GM12878 (cell line): ENCODE results near the gene MILR1. TPM values are rescaled to one million over a fixed set of nuclear protein-coding genes. Genes with fewer than 3 reads are reported as not detected.

ENCODE experiments used
- ATAC-seq: fragments of 200-7000 bp; cut with Tn5 transposase; 3 replicates; pipeline ENCODE4 v1.9.1; 2020; ENCODE audit warnings: mild to moderate bottlenecking, moderate library complexity
- BruUV-seq: library from RNA; stranded (reverse); fragments of 400-500 nt; replicated peaks from 2 replicates; lab custom pipeline; 2021; lab: Mats Ljungman, UMichigan
- CTCF ChIA-PET: fragments of 300-600 bp; sonication (Branson Sonifier 250); formaldehyde crosslinking; extraction: SDS; loops from one replicate; lab custom pipeline; 2021; ENCODE audit warnings: inconsistent platforms; lab: Yijun Ruan, JAX
- POLR2A ChIA-PET: fragments of 350-600 bp; formaldehyde crosslinking; extraction: SDS; loops from one replicate; lab custom pipeline; 2021; ENCODE audit warnings: inconsistent platforms; lab: Charles Lee
- RAD21 ChIA-PET: fragments of 300-600 bp; sonication (Branson Sonifier 250); formaldehyde crosslinking; loops from one replicate; lab custom pipeline; 2023; ENCODE audit warnings: antibody characterized with exemption; ENCODE audit not compliant: unreplicated experiment; lab: Charles Lee
- SMC1A ChIA-PET: fragments of 300-600 bp; sonication (Branson Sonifier 250); formaldehyde crosslinking; loops from one replicate; lab custom pipeline; 2023; ENCODE audit not compliant: unreplicated experiment, uncharacterized antibody; lab: Charles Lee
- DNase-seq: peaks from one replicate; pipeline ENCODE4 v3.0.0-alpha.2; 2011; ENCODE audit warnings: low read depth, low spot score
- FAIRE-seq: peaks from 3 replicates; lab custom pipeline; 2011; peaks lifted over from hg19 to GRCh38; lab: Jason Lieb, UNC
- H2AFZ ChIP-seq: 2 replicates; pipeline ENCODE4 v1.6.0; 2011; ENCODE audit warnings: low read depth, low read length, control low read depth; ENCODE audit not compliant: control insufficient read depth
- H3K27ac ChIP-seq: 2 replicates; pipeline ENCODE4 v1.5.1; 2011; ENCODE audit warnings: control low read depth; ENCODE audit not compliant: control insufficient read depth, insufficient read depth
- H3K27me3 ChIP-seq, 2 experiments: replicated peaks in 1 of 2; 2 replicates each; pipeline versions ENCODE4 v1.6.0 to v1.6.1; 2011; ENCODE audit warnings: low read length in 1 of 2; ENCODE audit not compliant: control insufficient read depth in 2 of 2, insufficient read depth in 2 of 2
- H3K36me3 ChIP-seq, 2 experiments: 2 replicates each; pipeline ENCODE4 v1.5.1; 2011; ENCODE audit warnings: low read length in 1 of 2; ENCODE audit not compliant: control insufficient read depth in 2 of 2, insufficient read depth in 2 of 2
- H3K4me1 ChIP-seq: 2 replicates; pipeline ENCODE4 v1.6.1; 2011; ENCODE audit warnings: mild to moderate bottlenecking, low read length, moderate library complexity, mixed read lengths; ENCODE audit not compliant: control insufficient read depth, insufficient read depth
- H3K4me2 ChIP-seq: 2 replicates; pipeline ENCODE4 v1.6.0; 2011; ENCODE audit warnings: control low read depth; ENCODE audit not compliant: control insufficient read depth, insufficient read depth
- H3K4me3 ChIP-seq: fragments of 200-600 bp; sonication (generic); 2 replicates; pipeline ENCODE4 v1.5.1; 2016
- H3K79me2 ChIP-seq: 2 replicates; pipeline ENCODE4 v1.6.0; 2011; ENCODE audit warnings: low read length; ENCODE audit not compliant: control insufficient read depth, insufficient read depth
- H3K9ac ChIP-seq: 2 replicates; pipeline ENCODE4 v1.8.0; 2011; ENCODE audit warnings: low read length, control low read depth, mixed read lengths; ENCODE audit not compliant: control insufficient read depth, insufficient read depth
- H3K9me3 ChIP-seq: replicated peaks from 3 replicates; pipeline ENCODE4 v1.5.1; 2011; ENCODE audit warnings: mild to moderate bottlenecking, low read length; ENCODE audit not compliant: control insufficient read depth, insufficient read depth
- H4K20me1 ChIP-seq: 2 replicates; pipeline ENCODE4 v1.6.0; 2011; ENCODE audit not compliant: control insufficient read depth, insufficient read depth
- EP300 ChIP-seq, 2 experiments: fragments of 150-350 bp in 1 of 2; IDR thresholded peaks; 2 replicates each; pipeline ENCODE4 v1.6.1; 2011 to 2012; ENCODE audit warnings: low read depth in 2 of 2, low read length in 2 of 2, borderline replicate concordance in 1 of 2, improper control_type of control experiment in 1 of 2, inconsistent platforms in 1 of 2; ENCODE audit not compliant: control insufficient read depth in 1 of 2
- EZH2 ChIP-seq: IDR thresholded peaks from 2 replicates; pipeline ENCODE4 v1.6.1; 2012; ENCODE audit warnings: low read depth, mild to moderate bottlenecking, control low read depth, inconsistent platforms, low read length, borderline replicate concordance; ENCODE audit not compliant: control insufficient read depth
- FOS ChIP-seq: IDR thresholded peaks from 3 replicates; pipeline ENCODE4 v1.6.1; 2011; ENCODE audit warnings: borderline replicate concordance; ENCODE audit not compliant: insufficient read length; ENCODE audit errors: extremely low read depth
- MEF2A ChIP-seq: IDR thresholded peaks from 2 replicates; pipeline ENCODE4 v1.6.1; 2011; ENCODE audit warnings: low read depth, mild to moderate bottlenecking, low read length, moderate library complexity; ENCODE audit not compliant: insufficient read depth
- NFIC ChIP-seq: IDR thresholded peaks from 2 replicates; pipeline ENCODE4 v1.6.1; 2012; ENCODE audit warnings: low read depth, mild to moderate bottlenecking, inconsistent platforms, low read length, moderate library complexity
- PAX5 ChIP-seq: IDR thresholded peaks from 2 replicates; pipeline ENCODE4 v1.6.1; 2011; ENCODE audit warnings: low read depth, low read length, borderline replicate concordance
- POLR2AphosphoS5 ChIP-seq: IDR thresholded peaks from 2 replicates; pipeline ENCODE4 v1.6.1; 2011; ENCODE audit warnings: mild to moderate bottlenecking, low read length, inconsistent platforms
- STAT3 ChIP-seq: IDR thresholded peaks from 2 replicates; pipeline ENCODE4 v1.6.1; 2011; ENCODE audit warnings: low read depth, low read length, improper control_type of control experiment
- SUZ12 ChIP-seq: fragments of 200-600 bp; sonication (generic); IDR thresholded peaks from one replicate; pipeline ENCODE4 v1.6.1; 2018; ENCODE audit warnings: antibody characterized with exemption, mild to moderate bottlenecking; ENCODE audit not compliant: unreplicated experiment
- TARDBP ChIP-seq: IDR thresholded peaks from 2 replicates; pipeline ENCODE4 v1.6.1; 2016; ENCODE audit warnings: borderline replicate concordance
- WGBS: methylation state at CpG from one replicate; pipeline ENCODE4 v1.1.6; 2016; ENCODE audit warnings: low lambda C conversion rate; ENCODE audit not compliant: insufficient replicate concordance, insufficient coverage; ENCODE audit errors: missing lambda C conversion rate; 5-methylcytosine and 5-hydroxymethylcytosine counted together
- in situ Hi-C: fragments of 300-500 bp; cut with MboI; formaldehyde crosslinking; loops from 9 replicates; pipeline ENCODE4 v1.14.3; 2018; ENCODE audit warnings: mixed read lengths
- intact Hi-C: fragments of 100-400 bp; cut with micrococcal nuclease; formaldehyde crosslinking; loops from one replicate; pipeline ENCODE4 v1.14.2; 2022; ENCODE audit not compliant: unreplicated experiment
- polyA plus RNA-seq, 11 experiments: library from polyadenylated mRNA; depleted of rRNA in 4 of 11; unstranded in 6 of 11; stranded (reverse) in 5 of 11; fragments of >200 nt; fragmentation: Nextera tagmentation in 4 of 11; fragmentation: Illumina TruSeq in 1 of 11; extraction: Ambion mirVana in 4 of 11; extraction: Trizol in 1 of 11; gene quantifications; 1 replicate in 1 of 11; 2 replicates in 10 of 11; pipeline versions ENCODE4 v1.2.1 to v1.2.3, GENCODE V29; 2011 to 2016; ENCODE audit warnings: inconsistent platforms in 2 of 11, missing spikeins in 2 of 11, low read depth in 1 of 11
- total RNA-seq, 4 experiments: library from RNA; depleted of rRNA in 3 of 4; stranded (reverse); fragments of >200 nt in 3 of 4; fragmentation: Illumina TruSeq in 1 of 4; extraction: Trizol in 1 of 4; gene quantifications; 2 replicates each; pipeline versions ENCODE4 v1.2.1 to v1.2.3, GENCODE V29; 2013 to 2021
- TF ChIP-seq, protein P1 (sequence below): fragments of 450-650 bp; IDR thresholded peaks from 2 replicates; pipeline ENCODE4 v1.6.1; 2016; ENCODE audit warnings: mild to moderate bottlenecking
- TF ChIP-seq, protein P2 (sequence below): fragments of 450-650 bp; formaldehyde crosslinking; IDR thresholded peaks from 2 replicates; pipeline ENCODE4 v1.5.0; 2022; ENCODE audit warnings: mild to moderate bottlenecking, missing genetic modification characterization
- TF ChIP-seq, protein P3 (sequence below): fragments of 450-650 bp; IDR thresholded peaks from 2 replicates; pipeline ENCODE4 v1.6.1; 2018; ENCODE audit warnings: mild to moderate bottlenecking, low read depth, moderate library complexity; ENCODE audit not compliant: partially characterized antibody

MILR1 gene
- total and polyA plus RNA-seq, 10 of the 15 experiments (the other 5 are each of a cell fraction or from before 2014, with no cell fraction given): 2.0 to 47.2 (median 17.2) TPM

DNA sequence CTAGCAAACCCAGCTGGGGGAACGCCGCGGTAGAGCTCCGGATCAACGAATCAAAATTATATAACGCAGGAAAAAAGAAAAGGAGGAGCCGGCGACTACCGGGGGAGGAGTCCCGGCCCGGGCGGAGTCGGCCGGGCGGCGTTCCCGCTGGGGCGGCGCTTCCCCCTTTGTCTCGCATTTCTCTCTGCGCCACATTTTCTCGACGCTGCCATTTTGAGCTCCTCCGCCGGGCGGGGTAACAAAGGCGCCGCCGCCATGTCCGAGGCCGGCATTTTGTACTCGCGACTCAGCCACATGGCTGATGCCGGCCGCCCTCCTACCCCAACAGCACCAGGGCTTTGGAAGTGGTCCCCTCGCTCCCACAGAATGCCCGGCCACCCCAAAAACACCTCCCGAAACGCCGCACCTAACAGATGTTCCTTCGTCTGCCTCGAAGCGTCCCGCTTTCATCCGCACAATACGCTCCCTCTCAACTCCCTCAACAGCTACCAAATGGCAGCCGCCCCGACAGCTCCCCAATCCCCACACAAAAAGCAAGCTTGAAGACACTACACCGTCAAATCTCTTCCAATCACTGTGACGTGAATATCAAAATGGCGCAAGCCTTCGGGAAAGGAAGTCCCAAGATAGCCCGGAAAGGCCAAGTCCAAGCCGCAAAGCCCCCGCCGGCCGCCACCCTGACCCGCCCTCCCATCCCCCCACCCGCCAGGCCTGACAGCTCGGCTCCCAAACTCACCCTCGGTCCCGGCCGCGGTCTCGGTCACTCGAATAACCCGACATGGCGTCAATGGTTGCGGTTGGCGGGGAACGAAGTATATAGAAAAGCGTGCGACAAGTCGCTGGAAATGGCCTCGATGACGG is 56.7 kb downstream of the MILR1 start:
- SMC1A ChIA-PET: interaction anchor here (0.9 to 2.9 kb wide), 11 partner anchors 8 to 187 kb away, joined by 3 to 25 read pairs (median 4); partner anchors contain the start of gene POLG2
- H3K27me3 ChIP-seq: no peaks in the 10 kb centered on the region
- POLR2A ChIA-PET: interaction anchor here (0.7 to 3.0 kb wide), 15 partner anchors 9 to 1497 kb away, joined by 3 to 64 read pairs (median 4); partner anchors contain the start of genes MAP3K3 and POLG2
- no TSS peak for BruUV-seq
- no peak for FAIRE-seq
- under 1% methylated on average over 56 of the region's 76 CpGs for WGBS
- H3K4me2 ChIP-seq: peak overlapping the region; percentile 66
- no peak for DNase-seq
- no peaks in the 10 kb centered on the region for H3K9me3 ChIP-seq
- H3K4me1 ChIP-seq: peaks cover 7% of the 10 kb centered on the region; the same call in 1 of the 2 replicates
- in situ Hi-C loops (loop anchor here (10.0 kb wide), 2 partner anchors 139 to 661 kb away; partner anchors contain the start of gene SMARCD2), intact Hi-C loops (loop anchor here (1.0 to 2.0 kb wide), 2 partner anchors 8 to 143 kb away; partner anchors contain the start of gene POLG2)
- peak overlapping the region; percentile 100 for H3K27ac ChIP-seq
- H4K20me1 ChIP-seq: peaks cover 10% of the 10 kb centered on the region
- RAD21 ChIA-PET: interaction anchor here (1.0 to 2.6 kb wide), 10 partner anchors 9 to 143 kb away, joined by 3 to 11 read pairs (median 4); partner anchors contain the start of gene POLG2
- H3K36me3 ChIP-seq: peaks cover 10 to 41% of the 10 kb centered on the region in 2 experiments
- peaks cover 82% of the 10 kb centered on the region for H3K79me2 ChIP-seq
- CTCF ChIA-PET: interaction anchor here (0.8 to 17.7 kb wide), 8 partner anchors 7 to 128 kb away, joined by 3 to 350 read pairs (median 4); partner anchors contain the start of gene POLG2
- H2AFZ ChIP-seq: no peak overlapping the region
- peak; percentile 66 for ATAC-seq
- H3K9ac ChIP-seq: peak overlapping the region; percentile 100
- H3K4me3 ChIP-seq: peak overlapping the region; percentile 100
- TF ChIP-seq STAT3 (no peak), FOS (no peak), MEF2A (no peak), EP300 (IDR thresholded peaks at IDR 0.05; ENCODE audit: borderline replicate concordance in 1 of 2, control insufficient read depth in 1 of 2, low read depth in 2 of 2, low read length in 2 of 2) (no peak), SUZ12 (no peak), EZH2 (no peak), TARDBP (no peak), NFIC (no peak), PAX5 (no peak), POLR2AphosphoS5 (peak; percentile 89)
- TF ChIP-seq, protein P1, sequence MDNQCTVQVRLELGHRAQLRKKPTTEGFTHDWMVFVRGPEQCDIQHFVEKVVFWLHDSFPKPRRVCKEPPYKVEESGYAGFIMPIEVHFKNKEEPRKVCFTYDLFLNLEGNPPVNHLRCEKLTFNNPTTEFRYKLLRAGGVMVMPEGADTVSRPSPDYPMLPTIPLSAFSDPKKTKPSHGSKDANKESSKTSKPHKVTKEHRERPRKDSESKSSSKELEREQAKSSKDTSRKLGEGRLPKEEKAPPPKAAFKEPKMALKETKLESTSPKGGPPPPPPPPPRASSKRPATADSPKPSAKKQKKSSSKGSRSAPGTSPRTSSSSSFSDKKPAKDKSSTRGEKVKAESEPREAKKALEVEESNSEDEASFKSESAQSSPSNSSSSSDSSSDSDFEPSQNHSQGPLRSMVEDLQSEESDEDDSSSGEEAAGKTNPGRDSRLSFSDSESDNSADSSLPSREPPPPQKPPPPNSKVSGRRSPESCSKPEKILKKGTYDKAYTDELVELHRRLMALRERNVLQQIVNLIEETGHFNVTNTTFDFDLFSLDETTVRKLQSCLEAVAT: peak; percentile 96; the same call in 1 of the 2 replicates
- TF ChIP-seq, protein P2, sequence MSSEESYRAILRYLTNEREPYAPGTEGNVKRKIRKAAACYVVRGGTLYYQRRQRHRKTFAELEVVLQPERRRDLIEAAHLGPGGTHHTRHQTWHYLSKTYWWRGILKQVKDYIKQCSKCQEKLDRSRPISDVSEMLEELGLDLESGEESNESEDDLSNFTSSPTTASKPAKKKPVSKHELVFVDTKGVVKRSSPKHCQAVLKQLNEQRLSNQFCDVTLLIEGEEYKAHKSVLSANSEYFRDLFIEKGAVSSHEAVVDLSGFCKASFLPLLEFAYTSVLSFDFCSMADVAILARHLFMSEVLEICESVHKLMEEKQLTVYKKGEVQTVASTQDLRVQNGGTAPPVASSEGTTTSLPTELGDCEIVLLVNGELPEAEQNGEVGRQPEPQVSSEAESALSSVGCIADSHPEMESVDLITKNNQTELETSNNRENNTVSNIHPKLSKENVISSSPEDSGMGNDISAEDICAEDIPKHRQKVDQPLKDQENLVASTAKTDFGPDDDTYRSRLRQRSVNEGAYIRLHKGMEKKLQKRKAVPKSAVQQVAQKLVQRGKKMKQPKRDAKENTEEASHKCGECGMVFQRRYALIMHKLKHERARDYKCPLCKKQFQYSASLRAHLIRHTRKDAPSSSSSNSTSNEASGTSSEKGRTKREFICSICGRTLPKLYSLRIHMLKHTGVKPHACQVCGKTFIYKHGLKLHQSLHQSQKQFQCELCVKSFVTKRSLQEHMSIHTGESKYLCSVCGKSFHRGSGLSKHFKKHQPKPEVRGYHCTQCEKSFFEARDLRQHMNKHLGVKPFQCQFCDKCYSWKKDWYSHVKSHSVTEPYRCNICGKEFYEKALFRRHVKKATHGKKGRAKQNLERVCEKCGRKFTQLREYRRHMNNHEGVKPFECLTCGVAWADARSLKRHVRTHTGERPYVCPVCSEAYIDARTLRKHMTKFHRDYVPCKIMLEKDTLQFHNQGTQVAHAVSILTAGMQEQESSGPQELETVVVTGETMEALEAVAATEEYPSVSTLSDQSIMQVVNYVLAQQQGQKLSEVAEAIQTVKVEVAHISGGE (CRISPR knock-in tag): no peak
- TF ChIP-seq, protein P3, sequence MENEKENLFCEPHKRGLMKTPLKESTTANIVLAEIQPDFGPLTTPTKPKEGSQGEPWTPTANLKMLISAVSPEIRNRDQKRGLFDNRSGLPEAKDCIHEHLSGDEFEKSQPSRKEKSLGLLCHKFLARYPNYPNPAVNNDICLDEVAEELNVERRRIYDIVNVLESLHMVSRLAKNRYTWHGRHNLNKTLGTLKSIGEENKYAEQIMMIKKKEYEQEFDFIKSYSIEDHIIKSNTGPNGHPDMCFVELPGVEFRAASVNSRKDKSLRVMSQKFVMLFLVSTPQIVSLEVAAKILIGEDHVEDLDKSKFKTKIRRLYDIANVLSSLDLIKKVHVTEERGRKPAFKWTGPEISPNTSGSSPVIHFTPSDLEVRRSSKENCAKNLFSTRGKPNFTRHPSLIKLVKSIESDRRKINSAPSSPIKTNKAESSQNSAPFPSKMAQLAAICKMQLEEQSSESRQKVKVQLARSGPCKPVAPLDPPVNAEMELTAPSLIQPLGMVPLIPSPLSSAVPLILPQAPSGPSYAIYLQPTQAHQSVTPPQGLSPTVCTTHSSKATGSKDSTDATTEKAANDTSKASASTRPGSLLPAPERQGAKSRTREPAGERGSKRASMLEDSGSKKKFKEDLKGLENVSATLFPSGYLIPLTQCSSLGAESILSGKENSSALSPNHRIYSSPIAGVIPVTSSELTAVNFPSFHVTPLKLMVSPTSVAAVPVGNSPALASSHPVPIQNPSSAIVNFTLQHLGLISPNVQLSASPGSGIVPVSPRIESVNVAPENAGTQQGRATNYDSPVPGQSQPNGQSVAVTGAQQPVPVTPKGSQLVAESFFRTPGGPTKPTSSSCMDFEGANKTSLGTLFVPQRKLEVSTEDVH: no peak
